HepG2 (cell line): ENCODE results near the gene NDUFAF3. TPM values are rescaled to one million over a fixed set of nuclear protein-coding genes. Genes with fewer than 3 reads are reported as not detected.

Experiments
- AKAP8 ChIP-seq: sonication (generic); formaldehyde crosslinking; IDR thresholded peaks from 2 replicates; pipeline ENCODE4 v1.5.1; 2020; ENCODE audit warnings: mild to moderate bottlenecking, missing genetic modification reagents
- ATRX ChIP-seq: sonication (generic); formaldehyde crosslinking; IDR thresholded peaks from 2 replicates; pipeline ENCODE4 v1.4.0; 2020; ENCODE audit warnings: missing genetic modification reagents, borderline replicate concordance
- BCLAF1 ChIP-seq: fragments of 450-650 bp; IDR thresholded peaks from 2 replicates; pipeline ENCODE4 v1.6.1; 2017; ENCODE audit warnings: mild to moderate bottlenecking
- FOXK1 ChIP-seq: sonication (generic); formaldehyde crosslinking; IDR thresholded peaks from 2 replicates; pipeline ENCODE4 v1.4.0; 2020; ENCODE audit warnings: low read depth, missing genetic modification reagents, borderline replicate concordance
- GATAD1 ChIP-seq: IDR thresholded peaks from 2 replicates; pipeline ENCODE4 v1.6.1; 2016; ENCODE audit warnings: missing genetic modification reagents, missing compliant biosample characterization
- KDM6A ChIP-seq: IDR thresholded peaks from 2 replicates; pipeline ENCODE4 v1.6.1; 2016; ENCODE audit warnings: low read depth
- MAFG ChIP-seq: sonication (generic); formaldehyde crosslinking; IDR thresholded peaks from 2 replicates; pipeline ENCODE4 v1.5.1; 2020; ENCODE audit warnings: mild to moderate bottlenecking, missing genetic modification reagents
- NAIF1 ChIP-seq: sonication (generic); formaldehyde crosslinking; IDR thresholded peaks from 2 replicates; pipeline ENCODE4 v1.5.0; 2020; ENCODE audit warnings: mild to moderate bottlenecking, missing genetic modification reagents, borderline replicate concordance
- XRCC5 ChIP-seq: fragments of 200-400 bp; formaldehyde crosslinking; optimal IDR thresholded peaks from 2 replicates; pipeline ENCODE3; 2017; ENCODE audit warnings: mild to moderate bottlenecking, low read length
- ZC3H4 ChIP-seq: sonication (generic); formaldehyde crosslinking; IDR thresholded peaks from 2 replicates; pipeline ENCODE4 v1.4.0; 2020; ENCODE audit warnings: missing genetic modification reagents, borderline replicate concordance
- ZFP62 ChIP-seq: sonication (generic); formaldehyde crosslinking; IDR thresholded peaks from 2 replicates; pipeline ENCODE4 v1.4.0; 2020; ENCODE audit warnings: missing genetic modification reagents
- ZNF331 ChIP-seq: sonication (generic); formaldehyde crosslinking; IDR thresholded peaks from 2 replicates; pipeline ENCODE4 v1.4.0; 2020; ENCODE audit warnings: missing genetic modification reagents
- ZNF34 ChIP-seq: sonication (generic); formaldehyde crosslinking; IDR thresholded peaks from 2 replicates; pipeline ENCODE4 v1.4.0; 2020; ENCODE audit warnings: mild to moderate bottlenecking, missing genetic modification reagents, borderline replicate concordance
- ZNF430 ChIP-seq: sonication (generic); formaldehyde crosslinking; IDR thresholded peaks from 2 replicates; pipeline ENCODE4 v1.9.0; 2021; ENCODE audit warnings: mild to moderate bottlenecking, missing genetic modification reagents
- ZNF513 ChIP-seq: sonication (generic); formaldehyde crosslinking; conservative IDR thresholded peaks from 2 replicates; pipeline ENCODE4 v1.5.0; 2020; ENCODE audit warnings: missing genetic modification reagents
- ZNF614 ChIP-seq: IDR thresholded peaks from 2 replicates; pipeline ENCODE4 v1.6.1; 2018; ENCODE audit warnings: missing biosample characterization, missing genetic modification reagents, inconsistent platforms, borderline replicate concordance
- ZNF770 ChIP-seq: sonication (generic); formaldehyde crosslinking; IDR thresholded peaks from 2 replicates; pipeline ENCODE4 v1.5.0; 2020; ENCODE audit warnings: mild to moderate bottlenecking, missing genetic modification reagents
- ZSCAN12 ChIP-seq: sonication (generic); formaldehyde crosslinking; IDR thresholded peaks from 2 replicates; pipeline ENCODE4 v1.9.0; 2021; ENCODE audit warnings: mild to moderate bottlenecking, missing genetic modification reagents
- polyA plus RNA-seq, 8 experiments: library from polyadenylated mRNA; depleted of rRNA in 3 of 8; stranded (reverse) in 7 of 8; unstranded in 1 of 8; fragments of >200 nt; fragmentation: Illumina TruSeq in 4 of 8; extraction: Trizol in 4 of 8; gene quantifications; 2 replicates each; pipeline versions ENCODE4 v1.2.1 to v1.2.3, GENCODE V29; 2011 to 2016; ENCODE audit warnings: low read depth in 4 of 8, missing spikeins in 1 of 8, mixed read lengths in 1 of 8; ENCODE audit not compliant: insufficient read depth in 1 of 8
- total RNA-seq, 5 experiments: library from RNA; depleted of rRNA; stranded (reverse); fragments of >200 nt; fragmentation: Illumina TruSeq; extraction: Trizol; gene quantifications; 2 replicates each; pipeline ENCODE4 v1.2.3, GENCODE V29; 2016; ENCODE audit warnings: low read depth in 1 of 5
- TF ChIP-seq, protein P1 (sequence below): sonication (generic); formaldehyde crosslinking; IDR thresholded peaks from 2 replicates; pipeline ENCODE4 v1.8.0; 2023; ENCODE audit warnings: mild to moderate bottlenecking, missing genetic modification reagents
- TF ChIP-seq, protein P2 (sequence below): sonication (generic); formaldehyde crosslinking; IDR thresholded peaks from 2 replicates; pipeline ENCODE4 v1.4.0; 2020; ENCODE audit warnings: missing genetic modification reagents

The NDUFAF3 gene
- total and polyA plus RNA-seq, 2 of the 13 experiments (the other 11 are each of a cell fraction or from before 2014, with no cell fraction given) = 39.0 to 50.0 TPM

DNA sequence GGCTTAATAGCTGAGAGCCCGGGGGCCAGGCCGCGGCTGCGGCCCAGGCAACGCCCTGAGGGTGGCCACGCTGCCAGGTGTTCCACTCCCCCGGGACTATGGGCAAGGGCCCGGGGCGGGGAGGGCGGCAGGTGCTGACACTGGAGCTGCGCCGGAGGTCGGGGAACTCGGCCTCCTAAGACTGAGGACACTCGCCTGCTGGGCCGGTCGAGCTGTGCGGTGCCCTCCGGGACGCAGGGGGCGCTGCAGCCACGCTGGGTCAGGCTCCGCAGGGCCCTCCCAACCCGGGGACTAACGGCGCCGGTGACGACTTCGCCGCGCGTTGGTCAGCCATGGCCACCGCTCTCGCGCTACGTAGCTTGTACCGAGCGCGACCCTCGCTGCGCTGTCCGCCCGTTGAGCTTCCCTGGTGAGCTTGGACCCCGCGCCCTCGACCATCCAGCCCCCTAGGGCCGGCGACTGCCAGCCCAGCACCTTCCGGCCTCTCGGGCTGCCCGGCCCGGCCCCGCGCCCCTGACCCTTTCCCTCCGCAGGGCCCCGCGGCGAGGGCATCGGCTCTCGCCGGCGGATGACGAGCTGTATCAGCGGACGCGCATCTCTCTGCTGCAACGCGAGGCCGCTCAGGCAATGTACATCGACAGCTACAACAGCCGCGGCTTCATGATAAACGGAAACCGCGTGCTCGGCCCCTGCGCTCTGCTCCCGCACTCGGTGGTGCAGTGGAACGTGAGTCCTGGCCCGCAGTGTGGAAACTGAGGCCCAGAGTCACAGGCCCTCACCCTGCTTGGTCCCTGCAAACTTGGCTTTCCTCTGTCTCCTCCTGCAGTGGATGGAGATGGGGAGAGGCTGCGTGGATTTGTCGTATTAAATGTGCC lies at the start of gene NDUFAF3 (continued):
- TF ChIP-seq BCLAF1 (no peak), ZNF770 (CRISPR knock-in tag) (peak; percentile 77; the same call in 1 of the 2 replicates), ZNF34 (CRISPR knock-in tag) (no peak), ZC3H4 (no peak), ZFP62 (peak; percentile 75; the same call in 1 of the 2 replicates), ATRX (CRISPR knock-in tag) (no peak), ZNF614 (peak; percentile 56; the same call in 1 of the 2 replicates), ZNF430 (CRISPR knock-in tag) (0 out of 2 replicates have a peak, but pooled peaks have one; percentile 75), ZSCAN12 (0 out of 2 replicates have a peak, but pooled peaks have one; percentile 21), ZNF513 (no peak), FOXK1 (CRISPR knock-in tag) (no peak), MAFG (CRISPR knock-in tag) (no peak), NAIF1 (CRISPR knock-in tag) (peak; percentile 89), KDM6A (CRISPR knock-in tag) (no peak), AKAP8 (peak; percentile 81; the same call in 1 of the 2 replicates), XRCC5 (peak; percentile 95), ZNF331 (CRISPR knock-in tag) (peak; percentile 77), GATAD1 (peak; percentile 95)
- TF ChIP-seq, protein P1, sequence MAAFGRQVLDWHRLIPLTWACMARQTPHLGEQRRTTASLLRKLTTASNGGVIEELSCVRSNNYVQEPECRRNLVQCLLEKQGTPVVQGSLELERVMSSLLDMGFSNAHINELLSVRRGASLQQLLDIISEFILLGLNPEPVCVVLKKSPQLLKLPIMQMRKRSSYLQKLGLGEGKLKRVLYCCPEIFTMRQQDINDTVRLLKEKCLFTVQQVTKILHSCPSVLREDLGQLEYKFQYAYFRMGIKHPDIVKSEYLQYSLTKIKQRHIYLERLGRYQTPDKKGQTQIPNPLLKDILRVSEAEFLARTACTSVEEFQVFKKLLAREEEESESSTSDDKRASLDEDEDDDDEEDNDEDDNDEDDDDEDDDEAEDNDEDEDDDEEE = no peak; the same call in none of the 2 replicates
- TF ChIP-seq, protein P2, sequence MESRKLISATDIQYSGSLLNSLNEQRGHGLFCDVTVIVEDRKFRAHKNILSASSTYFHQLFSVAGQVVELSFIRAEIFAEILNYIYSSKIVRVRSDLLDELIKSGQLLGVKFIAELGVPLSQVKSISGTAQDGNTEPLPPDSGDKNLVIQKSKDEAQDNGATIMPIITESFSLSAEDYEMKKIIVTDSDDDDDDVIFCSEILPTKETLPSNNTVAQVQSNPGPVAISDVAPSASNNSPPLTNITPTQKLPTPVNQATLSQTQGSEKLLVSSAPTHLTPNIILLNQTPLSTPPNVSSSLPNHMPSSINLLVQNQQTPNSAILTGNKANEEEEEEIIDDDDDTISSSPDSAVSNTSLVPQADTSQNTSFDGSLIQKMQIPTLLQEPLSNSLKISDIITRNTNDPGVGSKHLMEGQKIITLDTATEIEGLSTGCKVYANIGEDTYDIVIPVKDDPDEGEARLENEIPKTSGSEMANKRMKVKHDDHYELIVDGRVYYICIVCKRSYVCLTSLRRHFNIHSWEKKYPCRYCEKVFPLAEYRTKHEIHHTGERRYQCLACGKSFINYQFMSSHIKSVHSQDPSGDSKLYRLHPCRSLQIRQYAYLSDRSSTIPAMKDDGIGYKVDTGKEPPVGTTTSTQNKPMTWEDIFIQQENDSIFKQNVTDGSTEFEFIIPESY (CRISPR knock-in tag) = no peak
